Ishikawa (cell line): ENCODE measurements around the gene CABLES1.

Experiments
- CEBPB ChIP-seq: IDR thresholded peaks from 2 replicates; pipeline ENCODE4 v1.6.1; 2012
- CREB1 ChIP-seq: IDR thresholded peaks from 2 replicates; pipeline ENCODE4 v1.6.1; 2012; ENCODE audit warnings: low read depth
- EGR1 ChIP-seq: IDR thresholded peaks from 2 replicates; pipeline ENCODE4 v1.6.1; 2012
- EP300 ChIP-seq: IDR thresholded peaks from 2 replicates; pipeline ENCODE4 v1.6.1; 2012; ENCODE audit warnings: borderline replicate concordance
- FOXM1 ChIP-seq: IDR thresholded peaks from 2 replicates; pipeline ENCODE4 v1.6.1; 2012; ENCODE audit warnings: low read depth, borderline replicate concordance
- MAX ChIP-seq: IDR thresholded peaks from 2 replicates; pipeline ENCODE4 v1.6.1; 2012
- NFIC ChIP-seq: IDR thresholded peaks from 2 replicates; pipeline ENCODE4 v1.6.1; 2012
- RAD21 ChIP-seq: IDR thresholded peaks from 2 replicates; pipeline ENCODE4 v1.6.1; 2012; ENCODE audit warnings: low read depth
- REST ChIP-seq: IDR thresholded peaks from 2 replicates; pipeline ENCODE4 v1.6.1; 2012; ENCODE audit warnings: low read depth, mild to moderate bottlenecking
- TAF1 ChIP-seq: IDR thresholded peaks from 2 replicates; pipeline ENCODE4 v1.6.1; 2012; ENCODE audit warnings: low read depth, mild to moderate bottlenecking
- TCF12 ChIP-seq: IDR thresholded peaks from 2 replicates; pipeline ENCODE4 v1.6.1; 2012; ENCODE audit warnings: low read depth
- TEAD4 ChIP-seq: IDR thresholded peaks from 2 replicates; pipeline ENCODE4 v1.6.1; 2012
- USF1 ChIP-seq: IDR thresholded peaks from 2 replicates; pipeline ENCODE4 v1.6.1; 2012
- YY1 ChIP-seq: IDR thresholded peaks from 2 replicates; pipeline ENCODE4 v1.6.1; 2012; ENCODE audit warnings: low read depth
- ZBTB7A ChIP-seq: IDR thresholded peaks from 2 replicates; pipeline ENCODE4 v1.6.1; 2012; ENCODE audit warnings: low read depth

CABLES1 gene

GRCh38 chr18:23300231-23300805 is 165.0 kb downstream of the CABLES1 start:
- TF ChIP-seq REST, result no peak
- no peak for TF ChIP-seq YY1
- TF ChIP-seq CREB1, result no peak
- no peak for TF ChIP-seq EGR1
- no peak for TF ChIP-seq NFIC
- TF ChIP-seq TCF12, result no peak
- TF ChIP-seq FOXM1, result no peak
- TF ChIP-seq TAF1, result no peak
- no peak for TF ChIP-seq USF1
- TF ChIP-seq CEBPB, result no peak
- TF ChIP-seq ZBTB7A, result no peak
- TF ChIP-seq TEAD4, result no peak
- no peak for TF ChIP-seq RAD21
- TF ChIP-seq MAX, result no peak
- no peak for TF ChIP-seq EP300

- TF ChIP-seq REST (no peak), EP300 (no peak), MAX (no peak), NFIC (no peak), CEBPB (no peak), TEAD4 (no peak), FOXM1 (no peak), USF1 (no peak), EGR1 (no peak), YY1 (no peak)
These were observed 166.7 kb downstream of the CABLES1 start for GRCh38 chr18:23301972-23302371.

- TF ChIP-seq RAD21, result no peak
- TF ChIP-seq REST, result no peak
- no peak for TF ChIP-seq EGR1
- TF ChIP-seq EP300, result no peak
- no peak for TF ChIP-seq FOXM1
- TF ChIP-seq NFIC, result no peak
- TF ChIP-seq YY1, result no peak
- TF ChIP-seq TEAD4, result no peak
These were observed 167.2 kb downstream of the CABLES1 start for GRCh38 chr18:23302511-23302850.

GRCh38 chr18:23302851-23303527 is 167.7 kb downstream of the CABLES1 start:
- TF ChIP-seq USF1 (no peak), ZBTB7A (no peak), RAD21 (no peak), TCF12 (no peak), FOXM1 (no peak), TAF1 (no peak), YY1 (no peak), NFIC (no peak), TEAD4 (no peak)
